Renal cortex interstitium (tissue), 15 donors: ENCODE data around the gene TNS4. TPM values are rescaled to one million over a fixed set of nuclear protein-coding genes. Genes with fewer than 3 reads are reported as not detected.
A peak's percentile ranks its signal among the peaks of the same experiment; 100 is the strongest.
"Not testable (repeated sequence)": the region's sequence is repeated elsewhere in the genome, so short reads cannot be mapped to it uniquely, and the experiment has no call there.

Experiments
- DNase-seq, 11 donors: peaks; one replicate each; pipeline ENCODE4 v3.0.0-alpha.2; 2013; ENCODE audit warnings: low read depth in 9 of 11, low spot score in 4 of 11; ENCODE audit errors: extremely low read depth in 1 of 11
- long read RNA-seq, 16 experiments: transcript quantifications; one replicate each; lab custom pipeline, GENCODE V29; 2026
- polyA plus RNA-seq, 3 donors: library from polyadenylated mRNA; unstranded; fragments of 120-200 nt; gene quantifications; one replicate each; pipeline ENCODE4 v1.2.1, GENCODE V29; 2013; ENCODE audit not compliant: insufficient read length in 3 of 3

The TNS4 gene
- under 1 TPM; 0.03 to 0.06 (median 0.03) TPM for polyA plus RNA-seq
- long read RNA-seq, donor 1: 0 reads
- long read RNA-seq, donor 2: 0 reads
- long read RNA-seq, donor 3: 0 reads
- long read RNA-seq, donor 4: 0 reads
- long read RNA-seq, donor 5: 0 reads
- long read RNA-seq, donor 6: 0 reads
- long read RNA-seq, donor 7: 0 reads
- long read RNA-seq, donor 8: 0 reads
- long read RNA-seq, donor 9: 0 reads
- long read RNA-seq, donor 10: 0 reads
- long read RNA-seq, donor 11: 0 reads
- long read RNA-seq, donor 12: 0 reads
- long read RNA-seq, donor 13: 0 reads
- long read RNA-seq, donor 14: 0 reads
- long read RNA-seq, donor 15: 0 reads
- long read RNA-seq, donor 16: 0 reads

DNA sequence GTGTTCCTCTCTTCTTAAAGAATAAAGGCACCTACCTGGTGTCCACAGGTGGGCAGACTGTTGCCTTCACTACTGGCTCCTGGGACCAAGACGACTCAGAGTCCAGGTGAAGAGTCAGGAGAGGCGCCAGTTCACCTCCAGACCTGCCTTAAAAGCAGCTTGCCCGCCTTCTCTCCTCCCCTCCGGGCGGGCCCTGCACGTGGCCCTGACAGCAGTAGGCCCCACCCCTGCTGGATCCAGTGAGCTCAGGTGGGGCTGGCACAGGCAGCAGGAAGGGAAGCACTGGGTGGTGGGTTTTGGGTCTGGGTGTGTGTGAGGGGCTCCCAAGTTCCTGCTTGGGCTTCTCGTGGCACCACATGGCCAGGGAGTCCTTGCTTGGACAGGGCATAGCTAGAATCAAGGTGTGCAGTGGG, at the start of gene TNS4:
Gene TNS4 (minus strand): TSS at position 125 of the 413 bp plus-strand sequence. CDS start 5,198 bp downstream, outside the sequence.
- DNase-seq: no peak

DNA sequence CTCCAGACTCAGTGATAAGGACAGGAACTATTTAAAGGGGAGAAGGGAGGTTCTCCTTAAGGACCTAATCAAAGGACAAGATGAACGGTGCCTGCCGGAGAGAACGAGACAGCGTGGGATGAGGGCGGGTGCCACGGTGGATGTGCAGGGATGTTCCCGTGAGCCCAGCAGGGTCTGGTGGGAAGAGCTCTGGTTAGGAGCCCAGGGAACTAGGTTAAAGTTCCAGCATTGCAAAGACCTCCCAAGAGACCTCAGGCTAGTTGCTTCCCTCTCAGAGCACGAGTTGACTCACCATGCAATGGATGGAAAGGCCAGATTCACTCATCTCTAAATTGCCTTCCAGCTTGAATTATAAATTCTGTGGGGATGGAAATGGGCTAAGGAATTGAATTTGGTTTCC, 49.2 kb upstream of the TNS4 start:
- DNase-seq: no peak

DNA sequence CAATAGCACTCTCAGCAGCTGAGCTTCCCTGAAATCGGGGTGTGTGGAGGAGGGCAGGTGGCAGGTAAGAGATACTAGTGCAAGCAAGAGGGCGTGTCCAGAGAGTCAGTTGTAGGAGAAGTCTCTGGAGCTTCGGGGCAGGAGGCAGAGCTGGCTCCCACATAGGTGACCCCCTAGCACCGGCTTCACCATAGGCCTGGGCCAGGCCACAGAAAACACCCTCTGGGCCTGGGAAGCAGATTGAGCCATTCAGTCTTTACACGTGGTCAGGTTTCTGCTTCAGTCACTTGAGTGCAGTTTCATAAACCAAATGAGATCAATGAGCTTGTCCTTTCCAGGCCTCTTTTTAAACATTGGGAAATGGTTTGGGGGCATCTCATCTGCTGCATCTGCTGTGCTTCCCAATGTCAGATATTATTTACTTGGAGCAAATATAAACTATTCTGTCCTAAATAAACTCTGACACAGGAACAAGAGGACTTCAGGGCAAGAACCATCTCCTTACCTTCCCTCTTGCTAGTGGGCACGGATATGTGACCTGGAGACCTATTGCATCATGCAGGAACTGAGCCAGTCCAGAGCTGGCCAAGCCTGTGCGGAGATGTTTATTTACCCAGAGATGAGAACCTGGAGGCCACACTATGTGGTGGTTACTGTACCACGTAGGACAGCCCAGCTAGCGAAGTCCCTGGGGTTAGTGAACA, 47.7 kb upstream of the TNS4 start:
- DNase-seq: no peak

DNA sequence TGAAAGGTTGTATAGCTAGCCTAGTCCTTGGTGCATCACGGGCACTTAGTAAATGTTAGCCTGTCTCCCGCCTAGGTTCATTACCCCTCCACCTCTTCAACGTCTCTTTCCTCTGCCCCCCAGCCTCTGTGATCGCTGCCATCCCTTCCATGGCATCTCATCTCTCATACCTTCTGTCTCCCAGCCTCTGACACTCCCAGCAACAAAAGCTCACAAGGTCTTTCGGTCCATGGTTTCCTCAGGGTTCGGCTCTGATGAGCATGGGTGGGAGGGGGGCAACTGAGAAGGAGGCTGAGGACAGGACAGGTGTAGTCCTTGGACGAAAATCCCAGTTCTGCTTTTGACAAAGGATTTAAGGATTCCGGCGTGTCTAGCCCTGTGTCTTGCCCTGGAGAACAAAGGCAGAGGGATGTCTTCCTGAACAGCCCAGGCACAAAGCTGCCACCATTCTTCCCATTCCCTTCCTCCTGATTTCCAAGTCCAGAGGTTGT, 47.1 kb upstream of the TNS4 start:
- DNase-seq: no peak

DNA sequence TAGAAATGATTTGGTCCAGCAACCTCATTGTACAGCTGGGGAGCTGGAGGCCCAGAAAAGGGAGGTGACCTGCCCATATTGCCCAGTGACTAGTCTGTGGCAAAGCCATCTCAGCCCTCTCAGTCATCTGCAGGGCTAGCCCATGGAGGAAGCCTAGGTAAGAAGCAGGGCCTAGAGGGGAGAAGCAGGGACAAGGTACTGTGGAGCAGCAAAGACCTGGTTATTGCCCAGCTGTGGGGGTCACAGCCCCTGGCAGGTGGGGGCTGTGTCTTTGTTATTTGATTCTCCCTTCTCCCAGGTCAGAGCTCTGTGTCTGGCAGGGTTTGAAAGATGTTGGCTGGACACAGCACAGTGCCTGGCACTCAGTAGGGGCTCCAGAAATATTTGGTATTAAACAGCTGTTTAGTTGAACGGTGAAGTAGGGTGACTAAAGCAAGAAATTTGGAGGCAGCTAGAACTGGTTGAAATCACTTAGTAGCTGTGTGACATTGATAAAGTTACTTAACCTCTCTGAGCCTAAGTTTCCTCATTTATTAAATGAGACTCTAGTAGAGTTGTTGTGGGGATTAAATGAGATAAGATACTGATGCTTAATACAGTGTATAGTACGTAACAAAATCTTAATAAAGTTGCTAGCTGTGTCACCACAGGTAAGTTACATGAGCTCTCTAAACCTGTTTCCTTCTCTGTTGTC, 46.5 kb upstream of the TNS4 start:
- DNase-seq: no peak

- DNase-seq: no peak
These were observed 45.8 kb upstream of the TNS4 start for GRCh38 chr17:40547079-40547784.

DNA sequence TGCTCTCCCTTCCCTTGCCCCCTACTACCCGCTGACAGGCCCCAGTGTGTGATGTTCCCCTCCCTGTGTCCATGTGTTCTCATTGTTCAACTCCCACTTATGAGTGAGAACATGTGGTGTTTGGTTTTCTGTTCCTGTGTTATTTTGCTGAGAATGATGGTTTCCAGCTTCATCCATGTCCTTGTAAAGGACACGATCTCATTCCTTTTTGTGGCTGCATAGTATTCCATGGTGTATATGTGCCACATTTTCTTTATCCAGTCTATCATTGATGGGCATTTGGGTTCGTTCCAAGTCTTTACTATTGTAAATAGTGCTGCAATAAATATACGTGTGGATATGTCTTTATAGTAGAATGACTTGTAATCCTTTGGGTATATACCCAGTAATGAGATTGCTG, 45.1 kb upstream of the TNS4 start:
- DNase-seq: not testable (repeated sequence)

- DNase-seq: no peak
These were observed 44.2 kb upstream of the TNS4 start for GRCh38 chr17:40545660-40546059.

GRCh38 chr17:40542558-40543411, 41.4 kb upstream of the TNS4 start:
- peak in 8 of 11 donors; percentile 57 to 82 (median 74) for DNase-seq

GRCh38 chr17:40541873-40542557, 40.6 kb upstream of the TNS4 start:
- no peak for DNase-seq

- DNase-seq: no peak
These were observed 39.8 kb upstream of the TNS4 start for GRCh38 chr17:40541060-40541872.

- no peak for DNase-seq
These were observed 39.0 kb upstream of the TNS4 start for GRCh38 chr17:40540448-40540847.

DNA sequence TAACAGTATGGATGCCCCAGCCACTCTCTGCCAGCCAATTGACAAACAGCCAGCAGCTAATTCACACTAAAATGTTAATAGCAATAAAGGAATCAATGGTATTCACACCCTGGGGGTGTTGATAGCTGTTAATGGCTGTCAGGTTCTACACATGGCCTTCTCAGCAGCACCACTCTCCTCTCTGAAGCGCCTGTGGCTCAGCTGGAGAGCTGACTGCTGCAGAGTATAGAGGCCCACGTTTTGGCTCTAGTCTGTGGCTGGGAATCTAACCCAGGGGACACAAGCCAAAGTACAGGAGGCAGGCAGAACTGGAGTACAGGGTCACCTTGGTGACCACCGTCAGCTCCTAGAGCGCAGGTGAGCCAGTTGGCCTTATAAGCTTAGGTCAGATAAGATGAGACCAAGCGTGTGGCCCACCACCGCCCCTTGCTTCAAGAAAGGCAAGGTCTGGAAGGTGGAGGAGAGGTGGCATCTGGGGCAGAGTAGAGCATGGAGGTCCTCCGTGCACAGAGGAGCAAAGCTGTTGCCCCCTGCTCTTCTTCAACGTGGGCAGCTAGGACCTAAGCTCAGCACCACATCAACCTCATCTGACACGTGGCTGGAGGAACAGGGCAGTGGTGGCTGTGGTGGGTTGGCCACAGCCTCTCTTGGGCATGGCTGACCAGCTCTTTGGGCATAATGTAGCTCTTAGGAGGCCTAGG, 38.4 kb upstream of the TNS4 start:
- no peak for DNase-seq

DNA sequence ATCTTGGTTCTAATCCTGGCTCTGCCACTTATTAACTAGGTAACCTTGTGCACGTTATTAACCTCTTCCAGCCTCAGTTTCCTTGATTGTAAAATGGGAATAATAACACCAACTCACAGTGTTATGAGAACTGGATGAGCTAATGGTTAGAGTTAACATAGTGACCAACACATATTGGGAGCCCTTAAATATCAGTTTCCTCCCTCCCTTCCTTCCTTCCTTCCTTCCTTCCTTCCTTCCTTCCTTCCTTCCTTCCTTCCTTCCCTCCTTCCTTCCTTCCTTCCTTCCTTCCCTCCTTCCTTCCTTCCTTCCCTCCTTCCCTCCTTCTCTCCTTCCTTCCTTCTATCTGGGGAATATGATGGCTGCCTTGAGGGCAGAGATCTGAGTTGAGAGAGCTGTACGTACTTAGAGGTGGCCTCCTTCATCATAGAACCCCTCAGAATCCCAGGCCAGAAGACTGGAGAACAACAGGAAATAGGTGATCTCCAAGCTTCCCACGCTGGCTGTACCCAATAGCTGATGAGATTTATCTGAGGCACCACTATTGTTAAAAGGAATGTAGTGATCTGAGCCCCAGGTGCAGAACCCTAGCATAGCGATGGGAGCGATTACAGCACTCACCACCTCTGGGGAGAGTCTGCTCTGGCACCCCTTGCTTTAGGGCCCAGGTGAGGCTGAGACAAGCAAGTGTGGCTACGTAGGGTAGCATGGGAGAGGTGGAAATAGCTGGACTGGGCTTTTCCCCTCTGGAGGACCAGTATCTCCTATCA, 37.7 kb upstream of the TNS4 start:
- no peak for DNase-seq

GRCh38 chr17:40538019-40538935, 36.9 kb upstream of the TNS4 start:
- no peak for DNase-seq
